HG02623 (cell line): ENCODE results near the gene METTL21A.
A peak's percentile ranks its signal among the peaks of the same experiment; 100 is the strongest.
"Not testable (repeated sequence)": the region's sequence is repeated elsewhere in the genome, so short reads cannot be mapped to it uniquely, and the experiment has no call there.

ENCODE experiments used
- ATAC-seq: cut with Tn5 transposase; IDR thresholded peaks from one replicate; pipeline ENCODE4 v1.9.1; 2021; ENCODE audit warnings: moderate library complexity; ENCODE audit not compliant: unreplicated experiment

Gene METTL21A

GRCh38 chr2:207625014-207625907 is at the start of gene METTL21A:
Gene METTL21A, minus strand, starts transcription at chr2:207625394. Its CDS starts 1,019 bp downstream, at chr2:207624375.
- ATAC-seq, result peak; percentile 54

GRCh38 chr2:207674826-207675225 is 49.6 kb upstream of the METTL21A start:
- ATAC-seq, result no peak

GRCh38 chr2:207674266-207674774 is 49.1 kb upstream of the METTL21A start:
- ATAC-seq, result no peak

- ATAC-seq, result no peak
Measured at GRCh38 chr2:207673431-207673830, 48.2 kb upstream of the METTL21A start.

- ATAC-seq, result no peak
Measured at GRCh38 chr2:207670887-207671286, 45.7 kb upstream of the METTL21A start.

- ATAC-seq, result no peak
Measured at GRCh38 chr2:207663870-207664545, 38.8 kb upstream of the METTL21A start.

GRCh38 chr2:207662203-207662602 is 37.0 kb upstream of the METTL21A start:
- ATAC-seq, result peak; percentile 83

- no peak for ATAC-seq
Measured at GRCh38 chr2:207660994-207661393, 35.8 kb upstream of the METTL21A start.

GRCh38 chr2:207658156-207658555 is 33.0 kb upstream of the METTL21A start:
- ATAC-seq, result no peak

- no peak for ATAC-seq
Measured at GRCh38 chr2:207655000-207655399, 29.8 kb upstream of the METTL21A start.

- ATAC-seq, result not testable (repeated sequence)
Measured at GRCh38 chr2:207646582-207646981, 21.4 kb upstream of the METTL21A start.

- ATAC-seq, result no peak
Measured at GRCh38 chr2:207643892-207644291, 18.7 kb upstream of the METTL21A start.

GRCh38 chr2:207640661-207641060 is 15.5 kb upstream of the METTL21A start:
- ATAC-seq, result no peak

GRCh38 chr2:207640160-207640559 is 15.0 kb upstream of the METTL21A start:
- no peak for ATAC-seq

- not testable (repeated sequence) for ATAC-seq
Measured at GRCh38 chr2:207639288-207639687, 14.1 kb upstream of the METTL21A start.

GRCh38 chr2:207635468-207636200 is 10.4 kb upstream of the METTL21A start:
- no peak for ATAC-seq

- ATAC-seq, result no peak
Measured at GRCh38 chr2:207633686-207634085, 8.5 kb upstream of the METTL21A start.

- ATAC-seq, result no peak
Measured at GRCh38 chr2:207632575-207633493, 7.6 kb upstream of the METTL21A start.

GRCh38 chr2:207630491-207630890 is 5.3 kb upstream of the METTL21A start:
- ATAC-seq, result no peak

GRCh38 chr2:207629553-207629952 is 4.4 kb upstream of the METTL21A start:
- ATAC-seq, result no peak
